KOPT-K1 (cell line): ENCODE data around the gene CCDC18.
"Not testable (repeated sequence)": the region's sequence is repeated elsewhere in the genome, so short reads cannot be mapped to it uniquely, and the experiment has no call there.

Experiments
- H3K27ac ChIP-seq: fragments of 200-600 bp; sonication (generic); 2 replicates; pipeline ENCODE4 v1.5.1; 2016; ENCODE audit warnings: antibody characterized with exemption, mild to moderate bottlenecking, low read depth, low read length; ENCODE audit not compliant: poor library complexity, severe bottlenecking
- H3K36me3 ChIP-seq: fragments of 200-600 bp; sonication (generic); 2 replicates; pipeline ENCODE4 v1.5.1; 2017; ENCODE audit warnings: antibody characterized with exemption, mild to moderate bottlenecking, low read length, moderate library complexity; ENCODE audit not compliant: insufficient read depth
- H3K9me3 ChIP-seq: fragments of 200-600 bp; sonication (generic); 2 replicates; pipeline ENCODE4 v1.5.1; 2017; ENCODE audit warnings: antibody characterized with exemption, low read length, mild to moderate bottlenecking; ENCODE audit not compliant: insufficient read depth, poor library complexity, severe bottlenecking

Gene CCDC18

GRCh38 chr1:93277530-93277929 is 97.0 kb downstream of the CCDC18 start:
- H3K27ac ChIP-seq, H3K36me3 ChIP-seq, H3K9me3 ChIP-seq: not testable (repeated sequence)

GRCh38 chr1:93283496-93283895 is 103.0 kb downstream of the CCDC18 start:
- H3K27ac ChIP-seq = no peak overlapping the region
- H3K36me3 ChIP-seq = peaks cover 5% of the 10 kb centered on the region; the same call in 1 of the 2 replicates

DNA sequence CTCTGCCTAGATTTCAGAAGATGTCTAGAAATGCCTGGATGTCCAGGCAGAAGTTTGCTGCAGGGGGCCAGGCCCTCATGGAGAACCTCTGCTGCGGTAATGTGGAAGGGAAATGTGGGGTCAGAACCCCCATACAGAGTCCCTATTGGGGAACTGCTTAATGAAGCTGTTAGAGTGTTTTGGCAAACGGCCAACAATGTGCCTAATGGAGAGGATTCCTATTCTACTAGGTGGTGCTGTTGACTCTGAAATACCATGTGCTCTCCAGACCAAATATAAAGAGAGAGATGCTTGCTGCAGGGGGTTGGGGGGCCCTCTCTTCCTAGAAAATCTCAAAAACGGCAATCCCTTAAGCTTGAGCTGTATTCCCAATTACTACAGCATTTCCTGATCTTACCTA is 108.0 kb downstream of the CCDC18 start:
- peaks cover 7% of the 10 kb centered on the region; the same call in 1 of the 2 replicates for H3K36me3 ChIP-seq
- peaks cover 25% of the 10 kb centered on the region for H3K9me3 ChIP-seq
- H3K27ac ChIP-seq = no peak overlapping the region

More at GRCh38 chr1:93283496-93283895, 103.0 kb downstream of the CCDC18 start:
- H3K9me3 ChIP-seq = peaks cover 13% of the 10 kb centered on the region

DNA sequence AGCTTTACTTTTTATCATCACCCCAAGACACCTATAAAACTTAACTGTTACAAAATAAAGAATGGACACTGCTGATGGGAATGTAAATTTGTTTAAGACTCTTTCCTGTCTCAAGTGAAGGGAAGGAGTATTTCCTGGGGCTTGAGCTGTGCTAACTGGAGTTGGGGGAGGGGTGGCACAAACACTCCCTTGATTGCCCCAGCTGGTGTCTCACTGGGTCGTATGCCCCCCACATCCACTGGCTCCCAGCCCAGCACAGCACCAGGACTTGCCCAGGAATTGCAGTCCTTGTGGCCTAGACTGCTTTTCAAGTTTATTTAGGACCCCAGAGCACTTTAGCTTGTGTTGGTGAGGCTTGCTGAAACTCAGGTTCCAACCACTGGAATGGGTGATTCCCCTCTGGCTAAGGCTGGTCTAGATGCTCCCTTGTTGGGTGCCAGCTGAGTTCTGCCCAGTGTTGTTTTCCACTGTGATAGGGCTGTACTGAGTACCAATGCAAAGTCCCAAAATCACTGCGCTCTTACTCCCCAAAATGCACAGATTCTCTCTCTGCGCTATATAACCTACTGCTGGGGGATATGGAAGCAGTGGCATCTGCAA is 116.1 kb downstream of the CCDC18 start:
- H3K27ac ChIP-seq = no peak overlapping the region
- no peaks in the 10 kb centered on the region for H3K36me3 ChIP-seq
- no peaks in the 10 kb centered on the region for H3K9me3 ChIP-seq

GRCh38 chr1:93301131-93301530 is 120.6 kb downstream of the CCDC18 start:
- no peaks in the 10 kb centered on the region for H3K36me3 ChIP-seq
- no peak overlapping the region for H3K27ac ChIP-seq
- no peaks in the 10 kb centered on the region for H3K9me3 ChIP-seq

GRCh38 chr1:93302078-93302477 is 121.6 kb downstream of the CCDC18 start:
- H3K27ac ChIP-seq = no peak overlapping the region
- H3K9me3 ChIP-seq = no peaks in the 10 kb centered on the region
- no peaks in the 10 kb centered on the region for H3K36me3 ChIP-seq

DNA sequence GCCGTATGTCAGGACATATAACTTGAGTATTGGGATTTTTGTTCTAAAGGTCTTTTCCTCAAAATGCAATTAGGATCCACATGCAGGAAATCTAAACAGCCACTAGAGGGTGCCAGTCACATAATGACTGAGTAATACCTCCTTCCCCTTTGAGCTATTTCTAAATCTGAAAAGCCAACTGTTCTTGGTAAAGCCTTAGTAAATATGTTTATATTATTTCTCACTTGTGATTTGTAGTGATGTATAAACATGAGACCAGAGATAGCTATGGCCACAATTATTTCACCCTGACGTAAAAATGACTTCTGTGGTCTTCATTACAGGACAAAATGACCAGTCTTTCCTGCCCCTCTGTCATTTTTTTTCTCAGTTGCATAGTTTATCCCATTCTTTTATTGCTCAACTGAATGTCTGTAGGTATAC is 124.2 kb downstream of the CCDC18 start:
- no peaks in the 10 kb centered on the region for H3K36me3 ChIP-seq

DNA sequence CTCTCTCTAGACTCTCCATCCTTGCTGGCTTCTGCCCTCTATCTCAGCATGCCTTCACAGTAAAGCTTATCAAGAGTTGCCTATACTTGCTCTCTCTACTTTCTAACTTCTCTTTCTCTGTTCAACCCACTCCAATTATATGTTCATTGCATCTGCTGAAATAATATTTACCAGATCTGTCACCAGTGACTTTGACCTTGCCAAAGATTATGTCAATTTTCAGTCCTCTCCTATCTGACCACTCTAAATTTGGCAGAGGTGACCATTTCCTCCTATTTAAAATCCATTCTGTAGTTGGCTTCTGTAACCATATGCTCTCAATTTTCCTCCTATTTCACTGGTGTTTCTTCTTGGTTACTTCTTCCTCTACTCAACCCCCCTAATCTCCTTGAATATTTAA is 126.4 kb downstream of the CCDC18 start:
- Histone ChIP-seq H3K27ac (no peak overlapping the region), H3K36me3 (no peaks in the 10 kb centered on the region), H3K9me3 (no peaks in the 10 kb centered on the region)

More for the DNA sequence above, 124.2 kb downstream of the CCDC18 start:
- Histone ChIP-seq H3K27ac (no peak overlapping the region), H3K9me3 (no peaks in the 10 kb centered on the region)

- Histone ChIP-seq H3K36me3 (no peaks in the 10 kb centered on the region), H3K27ac (no peak overlapping the region)
Observed at GRCh38 chr1:93313026-93313425, 132.5 kb downstream of the CCDC18 start.

DNA sequence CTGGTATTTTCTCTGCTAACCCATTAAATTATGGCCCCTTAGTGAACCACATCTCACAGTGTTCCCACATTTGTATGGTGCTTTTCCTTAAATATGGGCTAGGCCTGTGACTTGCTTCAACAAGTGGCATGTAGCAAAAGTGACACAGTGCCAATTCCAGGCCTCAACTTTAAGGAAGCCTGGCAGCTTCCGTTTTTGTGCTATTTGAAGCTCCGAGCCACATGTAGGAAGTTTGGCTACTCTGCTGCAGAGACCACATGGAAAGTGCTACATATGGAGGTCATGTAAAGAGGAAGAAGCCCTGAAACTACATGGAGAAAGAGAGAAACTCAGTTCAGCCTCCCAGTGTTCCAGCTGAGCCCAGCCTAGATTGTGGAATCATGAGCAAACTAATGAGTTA is 136.7 kb downstream of the CCDC18 start:
- H3K36me3 ChIP-seq = no peaks in the 10 kb centered on the region
- H3K9me3 ChIP-seq = no peaks in the 10 kb centered on the region
- H3K27ac ChIP-seq = no peak overlapping the region

More at GRCh38 chr1:93313026-93313425, 132.5 kb downstream of the CCDC18 start:
- H3K9me3 ChIP-seq = no peaks in the 10 kb centered on the region

GRCh38 chr1:93317943-93318342 is 137.4 kb downstream of the CCDC18 start:
- Histone ChIP-seq H3K27ac (no peak overlapping the region), H3K36me3 (no peaks in the 10 kb centered on the region), H3K9me3 (no peaks in the 10 kb centered on the region)

- Histone ChIP-seq H3K36me3 (no peaks in the 10 kb centered on the region), H3K9me3 (no peaks in the 10 kb centered on the region), H3K27ac (no peak overlapping the region)
Observed at GRCh38 chr1:93321720-93322119, 141.2 kb downstream of the CCDC18 start.

- no peak overlapping the region for H3K27ac ChIP-seq
- H3K9me3 ChIP-seq = no peaks in the 10 kb centered on the region
- H3K36me3 ChIP-seq = no peaks in the 10 kb centered on the region
Observed at GRCh38 chr1:93322349-93322748, 141.8 kb downstream of the CCDC18 start.

DNA sequence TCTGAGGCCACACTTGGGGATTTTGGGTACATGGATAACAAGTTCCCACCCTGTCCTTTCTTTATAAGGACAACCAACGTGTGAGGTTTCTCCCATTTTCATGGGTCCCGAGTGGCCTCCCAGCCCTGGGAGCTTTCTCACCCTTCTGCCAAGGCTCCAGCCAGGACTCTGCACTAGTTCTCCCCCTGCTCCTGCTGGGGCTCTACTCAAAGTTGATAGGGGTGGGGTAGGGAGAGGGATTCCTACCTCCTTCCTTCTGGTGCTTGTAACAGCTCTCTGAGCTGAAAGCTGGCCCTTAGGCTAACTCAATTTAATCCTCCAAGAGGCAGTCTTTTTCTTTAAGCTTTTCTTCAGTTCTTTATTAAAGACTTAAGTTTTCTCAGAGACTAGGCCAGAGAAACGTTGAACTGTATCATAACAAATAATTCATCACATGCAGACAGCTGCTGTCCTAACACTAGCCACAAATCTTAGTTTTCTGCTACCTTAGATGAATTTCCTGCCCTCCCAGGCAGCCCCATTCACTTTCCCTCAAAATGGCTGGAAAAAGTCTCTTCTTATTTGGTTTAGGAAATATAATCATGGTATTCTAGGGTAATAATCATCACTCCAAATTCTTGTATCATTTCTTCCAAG is 142.8 kb downstream of the CCDC18 start:
- H3K36me3 ChIP-seq = no peaks in the 10 kb centered on the region
- no peaks in the 10 kb centered on the region for H3K9me3 ChIP-seq
- no peak overlapping the region for H3K27ac ChIP-seq

DNA sequence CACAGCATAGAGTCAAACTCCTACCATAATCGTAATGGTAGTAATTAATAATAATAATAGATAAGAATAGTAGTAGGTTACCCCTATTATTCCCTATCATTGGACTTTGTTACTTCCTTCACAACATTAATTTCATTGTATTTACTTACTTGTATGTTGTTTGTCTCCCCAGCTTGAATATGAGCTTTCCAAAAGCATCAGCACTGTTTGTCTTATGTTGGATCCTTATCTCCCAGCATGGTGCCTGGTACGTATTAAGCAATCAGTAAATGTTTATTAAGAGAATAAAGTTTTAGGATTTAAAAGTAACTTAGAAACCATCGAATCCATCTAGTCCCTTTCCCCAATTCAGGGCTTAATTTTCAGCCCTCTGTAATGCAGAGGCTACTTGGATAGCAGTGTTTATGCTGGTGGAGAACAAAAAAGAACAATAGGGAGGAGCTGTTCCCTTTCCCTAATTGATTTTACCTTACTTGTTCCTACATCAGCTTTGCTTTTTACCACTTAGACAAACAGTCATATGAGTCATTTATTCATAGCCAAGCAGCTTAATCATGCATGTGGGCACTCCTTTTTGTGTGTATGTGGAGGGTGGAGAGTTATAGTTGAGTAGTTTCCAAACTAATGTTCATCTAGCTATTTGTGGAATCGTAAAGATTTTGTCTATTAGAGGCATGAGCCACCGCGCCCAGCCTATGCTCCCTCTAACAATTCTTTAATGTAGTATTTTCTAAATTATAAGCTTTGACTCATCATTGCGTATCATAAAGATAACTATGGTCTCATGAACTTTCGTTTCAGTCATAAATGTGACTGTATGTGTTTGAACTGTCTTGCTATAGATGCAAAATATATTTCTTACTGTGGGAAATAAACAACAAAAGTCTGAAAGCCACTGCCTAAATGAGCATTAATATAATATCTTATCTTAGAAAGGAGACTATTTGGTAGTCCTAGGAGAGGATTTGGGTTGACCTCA is 144.3 kb downstream of the CCDC18 start:
- H3K36me3 ChIP-seq = no peaks in the 10 kb centered on the region
- H3K27ac ChIP-seq = no peak overlapping the region
- no peaks in the 10 kb centered on the region for H3K9me3 ChIP-seq
